AG04449 (cell line): ENCODE results near the gene ZNF865.

Experiments used
- CTCF ChIA-PET: fragments of 350-600 bp; formaldehyde crosslinking; extraction: SDS; loops from one replicate; lab custom pipeline; 2021; ENCODE audit warnings: antibody characterized with exemption; lab: Yijun Ruan, JAX
- POLR2A ChIA-PET: fragments of 400-600, 350-600 bp; formaldehyde crosslinking; extraction: SDS; loops from one replicate; lab custom pipeline; 2020; ENCODE audit warnings: antibody characterized with exemption, inconsistent platforms; lab: Yijun Ruan, JAX
- DNase-seq: peaks from one replicate; pipeline ENCODE4 v3.0.0-alpha.2; 2010; ENCODE audit warnings: low read depth, low spot score
- H3K4me3 ChIP-seq: 2 replicates; pipeline ENCODE4 v1.5.1; 2011; ENCODE audit warnings: low read depth, mild to moderate bottlenecking, control low read depth, low read length
- CTCF ChIP-seq: IDR thresholded peaks from one replicate; pipeline ENCODE4 v1.5.1; 2011; ENCODE audit warnings: mild to moderate bottlenecking, moderate library complexity, low read length, control low read depth, inconsistent platforms; ENCODE audit not compliant: insufficient read depth; ENCODE audit errors: missing control alignments

Gene ZNF865

GRCh38 chr19:55611300-55611982 is 6.0 kb downstream of the ZNF865 start:
- CTCF ChIA-PET: interaction anchor here (2.1 to 2.7 kb wide), 3 partner anchors 12 to 107 kb away, joined by 10 to 13 read pairs (median 12); partner anchors contain the start of gene ZNF784
- POLR2A ChIA-PET: interaction anchor here (1.2 kb wide), 1 partner anchor 13 kb away, joined by 4 read pairs; the partner anchor contains the start of gene ZNF784

GRCh38 chr19:55611983-55612645 is 6.7 kb downstream of the ZNF865 start:
- no peak for DNase-seq
- ChIA-PET CTCF (interaction anchor here (0.9 to 2.7 kb wide), 4 partner anchors 11 to 108 kb away, joined by 3 to 13 read pairs (median 11); partner anchors contain the start of gene ZNF784), POLR2A (interaction anchor here (1.1 to 1.2 kb wide), 2 partner anchors 12 to 42 kb away, joined by 3 to 4 read pairs; partner anchors contain the start of gene ZNF784)
- H3K4me3 ChIP-seq: no peak overlapping the region
- TF ChIP-seq CTCF: no peak

More at GRCh38 chr19:55611300-55611982, 6.0 kb downstream of the ZNF865 start:
- DNase-seq: no peak
- no peak for TF ChIP-seq CTCF
- no peak overlapping the region for H3K4me3 ChIP-seq

GRCh38 chr19:55613396-55613795 is 7.9 kb downstream of the ZNF865 start:
- no peak for TF ChIP-seq CTCF
- ChIA-PET POLR2A (no interaction called here), CTCF (interaction anchor here (0.6 kb wide), 1 partner anchor 9 kb away, joined by 4 read pairs; no protein-coding TSS in a partner anchor)
- no peak for DNase-seq
- no peak overlapping the region for H3K4me3 ChIP-seq

GRCh38 chr19:55613930-55614710 is 8.7 kb downstream of the ZNF865 start:
- H3K4me3 ChIP-seq: no peak overlapping the region
- TF ChIP-seq CTCF: no peak
- ChIA-PET POLR2A (no interaction called here), CTCF (interaction anchor here (0.6 kb wide), 1 partner anchor 10 kb away, joined by 4 read pairs; no protein-coding TSS in a partner anchor)
- DNase-seq: no peak

- CTCF ChIA-PET: interaction anchor here (0.8 to 1.4 kb wide), 3 partner anchors 9 to 111 kb away, joined by 3 to 9 read pairs (median 5); partner anchors contain the start of gene ZNF865
- TF ChIP-seq CTCF: no peak
- POLR2A ChIA-PET: no interaction called here
- no peak overlapping the region for H3K4me3 ChIP-seq
- no peak for DNase-seq
Measured at GRCh38 chr19:55614711-55615542, 9.5 kb downstream of the ZNF865 start.
